HUES64 (cell line): Measurements from ENCODE around the gene RAE1.

Source experiments
- H3K27ac ChIP-seq: 2 replicates; pipeline ENCODE4 v1.7.0; 2013; ENCODE audit warnings: low read depth, low read length, inconsistent platforms
- H3K27me3 ChIP-seq: 2 replicates; pipeline ENCODE4 v1.6.1; 2013; ENCODE audit warnings: mild to moderate bottlenecking, low read length; ENCODE audit not compliant: insufficient read depth
- H3K36me3 ChIP-seq: 2 replicates; pipeline ENCODE4 v1.6.1; 2013; ENCODE audit warnings: mild to moderate bottlenecking, low read length; ENCODE audit not compliant: insufficient read depth
- H3K4me1 ChIP-seq: 2 replicates; pipeline ENCODE4 v1.6.1; 2013; ENCODE audit warnings: mild to moderate bottlenecking, low read length, moderate library complexity; ENCODE audit not compliant: insufficient read depth
- H3K4me3 ChIP-seq: 2 replicates; pipeline ENCODE4 v1.5.1; 2013; ENCODE audit warnings: mild to moderate bottlenecking, low read length, moderate library complexity
- H3K9ac ChIP-seq: 2 replicates; pipeline ENCODE4 v1.6.1; 2013; ENCODE audit warnings: mild to moderate bottlenecking, low read depth, low read length
- H3K9me3 ChIP-seq: 2 replicates; pipeline ENCODE4 v1.6.1; 2013; ENCODE audit warnings: low read depth, low read length; ENCODE audit not compliant: insufficient read depth
- WGBS: fragments of 150-250, 120-280 bp; methylation state at CpG from one replicate; pipeline ENCODE4 v1.1.7; 2013; ENCODE audit warnings: missing lambda C conversion rate; 5-methylcytosine and 5-hydroxymethylcytosine counted together

Gene RAE1

DNA sequence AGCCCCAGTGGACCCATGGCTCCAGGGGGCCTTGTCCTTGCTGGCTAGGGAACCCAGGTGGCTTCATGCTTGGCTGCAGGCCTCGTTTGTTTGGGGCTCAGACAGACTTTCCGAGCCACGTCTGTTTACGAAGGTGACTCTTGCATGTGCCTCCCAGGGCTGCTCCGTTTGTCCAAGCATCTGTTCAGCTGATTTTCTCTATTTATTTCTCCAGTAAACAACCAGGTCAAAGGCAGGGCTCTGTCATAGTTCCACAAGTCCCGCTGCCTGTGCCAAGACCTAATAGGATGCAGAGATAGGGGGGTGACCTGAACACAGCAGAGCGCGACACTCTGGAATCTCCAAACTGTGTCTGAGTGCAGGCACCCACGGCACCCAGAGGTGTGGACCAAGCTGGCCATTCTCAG, 34.3 kb upstream of the RAE1 start:
- Histone ChIP-seq H3K9ac (no peak overlapping the region), H3K27ac (no peak overlapping the region), H3K36me3 (no peaks in the 10 kb centered on the region), H3K9me3 (no peaks in the 10 kb centered on the region), H3K27me3 (peaks cover 4% of the 10 kb centered on the region; the same call in 1 of the 2 replicates), H3K4me3 (no peak overlapping the region), H3K4me1 (no peaks in the 10 kb centered on the region)
- WGBS, result 95% methylated on average over 9 of the region's 9 CpGs

DNA sequence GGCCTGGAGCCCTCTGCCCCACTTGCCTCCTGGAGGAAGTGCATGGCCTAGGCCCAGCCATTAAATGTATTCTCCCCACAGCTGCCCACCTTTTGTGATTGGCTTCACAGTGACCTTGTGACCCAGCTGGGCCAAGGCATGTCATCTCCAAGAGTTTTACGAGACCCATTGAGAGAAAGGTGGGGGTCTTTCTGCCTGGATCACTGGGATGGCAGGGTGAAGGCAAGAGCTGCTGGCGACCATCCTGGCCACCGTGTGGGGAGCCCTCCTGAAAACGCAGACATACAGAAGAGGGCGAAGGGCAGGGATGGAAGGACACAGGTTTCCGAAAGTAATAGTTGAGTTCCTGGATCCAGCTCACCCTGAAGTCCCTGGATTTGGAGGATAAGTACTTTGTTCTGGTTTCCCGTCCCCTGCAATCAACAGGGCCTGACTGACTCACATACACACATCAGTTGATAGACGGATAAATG, 33.7 kb upstream of the RAE1 start:
- Histone ChIP-seq H3K36me3 (no peaks in the 10 kb centered on the region), H3K9ac (no peak overlapping the region), H3K27me3 (peaks cover 6% of the 10 kb centered on the region; the same call in 1 of the 2 replicates), H3K9me3 (no peaks in the 10 kb centered on the region), H3K4me1 (no peaks in the 10 kb centered on the region), H3K4me3 (no peak overlapping the region), H3K27ac (no peak overlapping the region)
- 88% methylated on average over 7 of the region's 8 CpGs for WGBS

DNA sequence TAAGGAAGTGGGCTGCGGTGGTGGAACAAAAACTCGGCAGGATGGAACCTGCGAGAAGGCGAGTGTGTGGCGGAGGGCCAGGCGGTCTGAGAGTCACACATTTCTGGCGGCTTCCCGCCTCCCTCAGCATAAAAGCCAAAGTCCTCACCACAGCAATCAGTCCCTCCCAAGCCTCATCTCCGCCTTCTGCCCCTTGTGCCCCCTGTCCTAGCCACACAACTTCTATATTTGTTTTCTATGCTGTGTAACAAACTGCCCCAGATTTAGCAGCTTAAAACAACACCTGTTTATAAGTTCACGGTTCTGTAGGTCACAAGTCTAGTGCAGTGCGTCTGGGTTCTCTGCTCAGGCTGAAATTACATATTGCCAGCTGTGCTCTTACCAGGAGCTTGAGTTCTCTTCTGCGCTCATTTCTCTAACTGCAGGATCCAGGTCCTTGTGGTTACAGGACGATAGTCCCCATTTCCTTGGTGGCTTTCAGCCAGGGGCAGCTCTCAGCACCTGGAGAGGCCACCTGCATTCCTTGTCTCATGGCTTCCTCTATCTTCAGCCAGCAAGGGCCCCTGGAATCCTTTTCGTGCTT, 33.2 kb upstream of the RAE1 start:
- Histone ChIP-seq H3K4me3 (no peak overlapping the region), H3K4me1 (peaks cover 4% of the 10 kb centered on the region), H3K9me3 (no peaks in the 10 kb centered on the region), H3K27me3 (peaks cover 6% of the 10 kb centered on the region; the same call in 1 of the 2 replicates), H3K36me3 (no peaks in the 10 kb centered on the region), H3K9ac (no peak overlapping the region), H3K27ac (no peak overlapping the region)
- 86% methylated on average over 14 of the region's 14 CpGs for WGBS

DNA sequence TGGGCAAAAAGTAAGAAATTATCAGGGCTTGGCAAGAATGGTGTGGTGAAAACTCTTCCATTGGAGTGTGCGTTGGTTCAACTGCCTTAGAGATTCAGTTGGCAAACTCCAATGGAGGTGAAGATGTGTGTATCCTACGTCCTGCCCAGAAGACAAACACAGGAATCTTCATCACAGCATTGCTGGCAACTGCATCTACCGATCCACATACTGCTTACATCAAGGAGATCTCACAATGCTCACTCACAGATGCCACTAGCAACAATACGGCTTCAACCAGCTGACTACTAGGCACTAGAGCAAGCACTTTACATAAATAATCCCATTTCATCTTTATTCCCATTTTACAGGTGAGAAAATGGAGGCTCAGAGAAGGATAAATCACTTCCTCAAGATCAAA, 31.5 kb upstream of the RAE1 start:
- Histone ChIP-seq H3K4me1 (peaks cover 13% of the 10 kb centered on the region), H3K27me3 (peaks cover 6% of the 10 kb centered on the region; the same call in 1 of the 2 replicates), H3K4me3 (no peak overlapping the region), H3K36me3 (no peaks in the 10 kb centered on the region), H3K9me3 (no peaks in the 10 kb centered on the region), H3K9ac (no peak overlapping the region), H3K27ac (no peak overlapping the region)
- WGBS, result 94% methylated on average over 4 of the region's 4 CpGs

DNA sequence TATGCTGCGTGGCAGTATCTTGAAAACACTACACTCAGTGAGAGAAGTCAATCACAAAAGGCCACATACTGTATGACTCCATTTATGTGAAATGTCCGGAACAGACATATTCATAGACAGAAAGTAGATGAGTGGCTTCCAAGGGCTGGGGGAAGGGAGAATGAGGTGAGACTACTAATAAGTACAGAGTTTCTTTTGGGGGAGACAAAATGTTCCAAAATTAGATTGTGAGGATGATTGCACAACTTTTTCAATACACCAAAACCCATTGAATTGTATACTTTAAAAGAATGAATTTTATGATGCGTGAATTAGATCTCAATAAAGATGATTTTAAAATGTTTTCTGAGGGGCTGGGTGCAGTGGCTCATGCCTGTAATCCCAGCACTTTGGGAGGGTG, 30.7 kb upstream of the RAE1 start:
- no peak overlapping the region for H3K4me3 ChIP-seq
- WGBS, result 94% methylated on average over 3 of the region's 3 CpGs
- H3K4me1 ChIP-seq, result peaks cover 13% of the 10 kb centered on the region
- no peaks in the 10 kb centered on the region for H3K36me3 ChIP-seq
- no peak overlapping the region for H3K9ac ChIP-seq
- H3K27me3 ChIP-seq, result peaks cover 6% of the 10 kb centered on the region; the same call in 1 of the 2 replicates
- H3K9me3 ChIP-seq, result no peaks in the 10 kb centered on the region
- no peak overlapping the region for H3K27ac ChIP-seq

DNA sequence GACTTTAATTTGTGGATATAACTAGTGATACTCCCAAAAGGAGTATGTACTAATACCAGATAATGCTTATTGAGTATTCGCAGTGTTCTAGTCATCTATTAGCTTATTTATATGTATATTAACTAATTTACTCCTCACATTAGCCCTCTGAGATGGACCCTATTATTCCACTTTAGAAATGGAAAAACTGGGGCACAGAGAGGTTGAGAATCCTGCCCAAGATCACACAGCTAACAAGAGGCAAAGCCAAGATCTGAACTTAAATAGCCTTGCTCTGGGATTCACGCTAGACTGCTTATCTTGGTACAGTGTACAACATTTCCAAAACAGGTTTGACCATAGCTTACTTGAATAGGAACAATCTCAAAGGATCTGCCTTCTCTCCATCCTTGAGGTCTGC, 29.9 kb upstream of the RAE1 start:
- WGBS, result 88% methylated on average over 1 of the region's 2 CpGs
- H3K4me1 ChIP-seq, result peaks cover 13% of the 10 kb centered on the region

DNA sequence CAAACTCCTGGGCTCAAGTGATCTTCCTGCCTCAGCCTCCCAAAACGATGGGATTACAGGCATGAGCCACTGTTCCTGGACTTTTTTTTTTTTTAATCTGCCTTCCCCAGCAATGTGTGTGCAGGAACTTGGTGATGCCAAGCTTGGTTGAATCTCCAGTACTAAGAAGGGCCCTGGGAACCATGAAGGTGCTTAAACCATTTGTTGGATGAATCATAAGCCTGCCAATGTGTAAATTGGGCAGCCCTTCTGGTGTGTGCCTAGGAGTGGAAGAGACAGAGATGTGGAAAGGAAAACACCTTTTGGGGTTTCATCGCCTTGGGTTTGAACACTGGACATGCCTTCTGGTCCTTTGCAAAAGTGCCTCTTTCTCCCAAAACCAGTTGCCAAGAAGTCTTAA, 28.6 kb upstream of the RAE1 start:
- H3K27me3 ChIP-seq, result peaks cover 6% of the 10 kb centered on the region; the same call in 1 of the 2 replicates
- no peaks in the 10 kb centered on the region for H3K9me3 ChIP-seq
- no peak overlapping the region for H3K9ac ChIP-seq
- peaks cover 23% of the 10 kb centered on the region for H3K4me1 ChIP-seq
- H3K36me3 ChIP-seq, result no peaks in the 10 kb centered on the region
- WGBS, result 73% methylated on average over 2 of the region's 2 CpGs
- no peak overlapping the region; the same call in 1 of the 2 replicates for H3K27ac ChIP-seq
- H3K4me3 ChIP-seq, result no peak overlapping the region

More for the DNA sequence above, 29.9 kb upstream of the RAE1 start:
- no peak overlapping the region for H3K9ac ChIP-seq
- no peak overlapping the region for H3K4me3 ChIP-seq
- H3K36me3 ChIP-seq, result no peaks in the 10 kb centered on the region
- no peak overlapping the region for H3K27ac ChIP-seq
- H3K27me3 ChIP-seq, result peaks cover 6% of the 10 kb centered on the region; the same call in 1 of the 2 replicates
- H3K9me3 ChIP-seq, result no peaks in the 10 kb centered on the region

DNA sequence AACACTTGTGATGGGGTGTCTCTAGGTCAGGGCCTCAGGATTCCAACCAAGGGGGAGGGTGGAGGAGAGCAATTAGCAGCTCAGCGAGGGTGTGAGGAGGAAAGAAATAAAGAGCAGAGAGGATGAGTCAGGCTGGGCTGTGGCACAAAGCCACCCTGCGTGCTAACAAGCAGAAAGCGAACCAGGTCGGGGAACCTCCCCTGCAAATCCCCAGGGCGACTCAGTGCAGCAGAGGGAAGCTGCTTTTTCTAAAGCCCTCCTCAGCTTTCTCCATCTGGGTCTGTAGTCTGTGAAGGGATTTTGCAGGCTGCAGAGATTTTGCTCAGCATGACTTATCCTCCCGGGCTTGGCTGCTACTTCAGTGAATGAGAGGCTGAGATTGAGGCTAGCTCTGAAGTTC, 28.0 kb upstream of the RAE1 start:
- H3K36me3 ChIP-seq, result no peaks in the 10 kb centered on the region
- peak overlapping the region; percentile 82; the same call in 1 of the 2 replicates for H3K27ac ChIP-seq
- H3K4me3 ChIP-seq, result no peak overlapping the region
- peaks cover 6% of the 10 kb centered on the region; the same call in 1 of the 2 replicates for H3K27me3 ChIP-seq
- H3K4me1 ChIP-seq, result peaks cover 23% of the 10 kb centered on the region
- H3K9me3 ChIP-seq, result no peaks in the 10 kb centered on the region
- no peak overlapping the region for H3K9ac ChIP-seq
- 5% methylated on average over 6 of the region's 6 CpGs for WGBS

DNA sequence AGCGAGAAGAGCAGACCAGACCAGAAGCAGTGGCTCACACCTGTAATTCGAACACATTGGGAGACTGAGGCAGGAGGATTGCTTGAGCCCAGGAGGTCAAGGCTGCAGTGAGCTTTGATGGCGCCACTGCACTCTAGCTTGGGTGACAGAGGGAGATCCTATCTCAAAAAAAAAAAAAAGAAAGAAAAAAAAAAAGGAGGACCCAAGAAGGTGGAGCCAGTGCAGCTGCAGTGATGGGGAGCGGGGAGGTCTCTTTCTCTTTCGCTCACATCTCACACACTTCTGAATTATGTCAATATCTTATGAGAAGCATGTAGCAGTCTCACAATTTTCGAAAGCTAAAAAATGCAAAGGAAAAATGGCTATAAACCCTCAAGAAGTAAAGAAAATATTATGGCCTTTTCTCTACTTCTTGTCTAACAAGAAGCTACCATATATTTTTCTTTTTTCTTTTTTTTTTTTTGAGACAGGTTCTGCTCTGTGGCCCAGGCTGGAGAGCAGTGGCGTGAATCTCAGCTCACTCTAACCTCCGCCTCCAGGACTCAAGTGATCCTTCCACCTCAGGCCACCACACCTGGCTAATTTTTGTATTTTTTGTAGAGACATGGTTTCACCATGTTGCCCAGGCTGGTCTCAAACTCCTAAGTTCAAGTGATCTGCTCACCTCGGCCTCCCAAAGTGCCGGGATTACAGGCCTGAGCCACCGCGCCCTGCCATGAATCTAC, 25.3 kb upstream of the RAE1 start:
- Histone ChIP-seq H3K4me1 (peaks cover 23% of the 10 kb centered on the region), H3K9me3 (no peaks in the 10 kb centered on the region), H3K36me3 (no peaks in the 10 kb centered on the region), H3K4me3 (no peak overlapping the region), H3K27ac (no peak overlapping the region), H3K27me3 (peaks cover 6% of the 10 kb centered on the region; the same call in 1 of the 2 replicates), H3K9ac (no peak overlapping the region)
- WGBS, result 85% methylated on average over 9 of the region's 12 CpGs

DNA sequence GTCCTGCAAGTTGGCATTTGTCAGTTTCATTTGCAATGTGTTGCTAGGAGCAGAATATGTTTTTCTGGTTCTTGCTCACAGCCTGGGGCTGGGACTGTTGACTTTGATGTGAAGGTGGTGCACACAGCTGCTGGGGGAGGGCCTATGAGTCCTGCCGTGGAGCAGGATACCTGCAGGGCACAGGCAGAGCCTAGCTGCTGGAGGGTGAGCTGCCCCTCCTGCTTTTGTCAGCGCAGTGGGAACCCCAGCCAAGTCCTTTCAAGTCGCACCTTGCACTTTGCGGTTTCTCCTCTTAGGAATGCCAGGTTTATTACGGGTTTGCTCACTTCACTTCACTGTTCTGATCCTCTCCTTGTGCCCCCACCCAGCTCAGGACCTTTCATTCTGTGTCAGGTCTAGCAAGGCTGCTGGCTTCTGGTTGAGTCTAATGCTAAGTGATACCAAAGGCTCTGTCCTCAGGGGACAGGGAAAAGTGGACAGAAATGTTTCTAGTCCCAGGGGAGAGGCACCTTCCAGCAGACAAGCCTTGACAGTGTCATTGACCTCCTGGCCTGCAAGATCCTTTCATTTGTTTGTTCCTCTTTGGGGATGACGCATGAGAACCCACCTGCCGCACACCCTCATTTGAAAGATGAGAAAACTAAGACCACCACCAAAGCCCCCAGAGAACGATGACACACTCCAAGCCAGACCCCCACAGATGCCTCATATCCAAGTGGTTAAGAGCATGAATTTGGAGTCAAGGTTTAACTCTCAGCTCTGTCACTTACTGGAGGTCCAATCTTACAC, 24.2 kb upstream of the RAE1 start:
- 37% methylated on average over 8 of the region's 8 CpGs for WGBS
- Histone ChIP-seq H3K27me3 (peaks cover 1% of the 10 kb centered on the region; the same call in 1 of the 2 replicates), H3K36me3 (no peaks in the 10 kb centered on the region), H3K4me1 (peaks cover 23% of the 10 kb centered on the region), H3K4me3 (no peak overlapping the region), H3K9ac (no peak overlapping the region), H3K27ac (no peak overlapping the region), H3K9me3 (no peaks in the 10 kb centered on the region)

DNA sequence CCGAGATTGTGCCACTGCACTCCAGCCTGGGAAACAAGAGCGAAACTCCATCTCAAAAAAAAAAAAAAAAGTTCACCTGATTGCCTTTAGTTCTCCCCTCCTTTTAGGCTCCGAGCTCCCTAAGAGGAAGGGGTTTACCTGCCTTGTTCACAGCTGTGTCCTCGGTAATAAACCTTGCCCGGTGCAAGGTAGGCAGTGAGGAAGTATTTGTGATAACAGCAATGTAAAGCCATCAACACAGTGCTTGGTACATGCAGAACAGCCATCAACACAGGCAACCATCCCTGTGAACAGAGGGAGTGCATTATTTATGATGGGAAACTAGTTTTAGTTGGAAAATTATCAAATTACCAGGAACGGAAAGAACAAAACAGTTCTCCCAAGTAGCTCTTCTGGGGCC, 23.2 kb upstream of the RAE1 start:
- Histone ChIP-seq H3K27me3 (no peaks in the 10 kb centered on the region; the same call in 1 of the 2 replicates), H3K4me1 (peaks cover 20% of the 10 kb centered on the region), H3K27ac (no peak overlapping the region), H3K4me3 (no peak overlapping the region), H3K9ac (no peak overlapping the region), H3K36me3 (no peaks in the 10 kb centered on the region), H3K9me3 (no peaks in the 10 kb centered on the region)
- 93% methylated on average over 6 of the region's 6 CpGs for WGBS
